NB4 (cell line): ENCODE results near the gene DPPA5.

Source experiments
- CTCF ChIP-seq: IDR thresholded peaks from one replicate; pipeline ENCODE4 v1.5.1; 2012; ENCODE audit warnings: low read depth, low read length
- POLR2A ChIP-seq: IDR thresholded peaks from 2 replicates; pipeline ENCODE4 v1.6.1; 2011; ENCODE audit warnings: mild to moderate bottlenecking; ENCODE audit not compliant: insufficient read length; ENCODE audit errors: extremely low read depth
- TF ChIP-seq, protein P1 (sequence below): IDR thresholded peaks from 2 replicates; pipeline ENCODE4 v1.6.1; 2011; ENCODE audit warnings: low read depth, low read length

GRCh38 chr6:73367761-73368355 is 13.8 kb upstream of the DPPA5 start:
- no peak for TF ChIP-seq POLR2A
- TF ChIP-seq CTCF = no peak
- TF ChIP-seq, protein P1, sequence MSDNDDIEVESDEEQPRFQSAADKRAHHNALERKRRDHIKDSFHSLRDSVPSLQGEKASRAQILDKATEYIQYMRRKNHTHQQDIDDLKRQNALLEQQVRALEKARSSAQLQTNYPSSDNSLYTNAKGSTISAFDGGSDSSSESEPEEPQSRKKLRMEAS = no peak
